Colonic mucosa (tissue), 4 donors: Measurements from ENCODE around the gene DPM3. TPM values are rescaled to one million over a fixed set of nuclear protein-coding genes. Genes with fewer than 3 reads are reported as not detected.
A peak's percentile ranks its signal among the peaks of the same experiment; 100 is the strongest.

Experiments
- DNase-seq: peaks from one replicate; pipeline ENCODE4 v3.0.0-alpha.2; 2020
- H3K27ac ChIP-seq: fragments of 200-600 bp; one replicate; pipeline ENCODE4 v1.8.0; 2021
- H3K27me3 ChIP-seq: fragments of 200-600 bp; one replicate; pipeline ENCODE4 v1.8.0; 2021
- H3K36me3 ChIP-seq: fragments of 200-600 bp; one replicate; pipeline ENCODE4 v1.8.0; 2021
- H3K4me1 ChIP-seq: fragments of 200-600 bp; one replicate; pipeline ENCODE4 v1.8.0; 2021; ENCODE audit warnings: mild to moderate bottlenecking
- H3K4me3 ChIP-seq: fragments of 200-600 bp; one replicate; pipeline ENCODE4 v1.8.0; 2021
- H3K9ac ChIP-seq, 2 donors: one replicate each; pipeline ENCODE4 v1.7.0; 2013; ENCODE audit warnings: control low read depth in 2 of 2, low read depth in 2 of 2, low read length in 2 of 2
- H3K9me3 ChIP-seq: fragments of 200-600 bp; one replicate; pipeline ENCODE4 v1.8.0; 2021
- CTCF ChIP-seq: fragments of 200-600 bp; IDR thresholded peaks from one replicate; pipeline ENCODE4 v1.8.0; 2022; ENCODE audit warnings: antibody characterized with exemption, mild to moderate bottlenecking
- intact Hi-C: fragments of 100-400 bp; cut with DNase I; formaldehyde crosslinking; loops from one replicate; pipeline ENCODE4 v1.14.1; 2022
- total RNA-seq, 2 donors: library from RNA; stranded (reverse); fragmentation: NEBNext Ultra II Directional in 1 of 2; extraction: Animal tissue kit (Norgen Biotek cat#: 25700) in 1 of 2; gene quantifications; one replicate each; pipeline ENCODE4 v1.2.1, GENCODE V29; 2021
- donor health status: healthy.
- donor health status: DM: no; HTN: no; CAD: no.
- donor health status: DM: no; HTN: no; CAD: no.

Gene DPM3
- total RNA-seq, 2 donors from 2014 or later, result 149 to 182 TPM

- intact Hi-C loops, result no loop called here
- no peak for TF ChIP-seq CTCF
- H3K4me1 ChIP-seq, result peaks cover 13% of the 10 kb centered on the region
Measured at GRCh38 chr1:155173478-155174323, 33.4 kb upstream of the DPM3 start, which contains the start of gene TRIM46. Gene TRIM46, plus strand, starts transcription at chr1:155173849. Its CDS starts 118 bp downstream, at chr1:155173967.

GRCh38 chr1:155172732-155173477 lies 32.6 kb upstream of the DPM3 start, which contains the start of gene KRTCAP2:
Gene KRTCAP2, minus strand, starts transcription at chr1:155173304. Its CDS starts 80 bp downstream, at chr1:155173224.
- Histone ChIP-seq H3K4me3 (peak within 1 kb of the TSS; percentile 90), H3K27me3 (no peaks in the 10 kb centered on the region), H3K27ac (peak within 1 kb of the TSS; percentile 89), H3K9me3 (no peaks in the 10 kb centered on the region), H3K4me1 (peaks cover 13% of the 10 kb centered on the region), H3K36me3 (peaks cover 7% of the 10 kb centered on the region), H3K9ac (peak within 1 kb of the TSS; percentile 86 to 90)
- DNase-seq, result peak; percentile 95
- peak; percentile 91 for TF ChIP-seq CTCF
- intact Hi-C loops, result no loop called here

More at GRCh38 chr1:155173478-155174323, 33.4 kb upstream of the DPM3 start, which contains the start of gene TRIM46:
- H3K36me3 ChIP-seq, result peaks cover 7% of the 10 kb centered on the region
- H3K9me3 ChIP-seq, result no peaks in the 10 kb centered on the region
- peak; percentile 45 for DNase-seq
- H3K27ac ChIP-seq, result peak within 1 kb of the TSS; percentile 89
- H3K9ac ChIP-seq, result peak within 1 kb of the TSS; percentile 86 to 90
- peak within 1 kb of the TSS; percentile 90 for H3K4me3 ChIP-seq
- no peaks in the 10 kb centered on the region for H3K27me3 ChIP-seq

- Histone ChIP-seq H3K27ac (peak overlapping the region; percentile 89), H3K9me3 (no peaks in the 10 kb centered on the region), H3K4me1 (peaks cover 19% of the 10 kb centered on the region), H3K27me3 (no peaks in the 10 kb centered on the region), H3K4me3 (peak overlapping the region; percentile 90), H3K9ac (peak overlapping the region; percentile 86 to 90), H3K36me3 (peaks cover 7% of the 10 kb centered on the region)
- DNase-seq, result no peak
- TF ChIP-seq CTCF, result no peak
- intact Hi-C loops, result no loop called here
Measured at GRCh38 chr1:155171836-155172731, 31.8 kb upstream of the DPM3 start.

GRCh38 chr1:155170806-155171205 lies 30.5 kb upstream of the DPM3 start:
- Histone ChIP-seq H3K36me3 (peaks cover 7% of the 10 kb centered on the region), H3K9me3 (no peaks in the 10 kb centered on the region), H3K4me3 (no peak overlapping the region), H3K27ac (no peak overlapping the region), H3K4me1 (peaks cover 14% of the 10 kb centered on the region), H3K27me3 (no peaks in the 10 kb centered on the region), H3K9ac (no peak overlapping the region)
- peak; percentile 9 for DNase-seq
- TF ChIP-seq CTCF, result no peak
- intact Hi-C loops, result no loop called here
